ENCODE data around the gene ZNF576.

ZNF576 gene

GRCh38 chr19:43618921-43619261 is 22.5 kb downstream of the ZNF576 start:
- Mint-ChIP-seq H3K36me3 (ENCODE audit: insufficient read depth) (peaks cover 1% of the 10 kb centered on the region), H3K4me1 (ENCODE audit: low read depth in 2 of 2) (peaks cover 28 to 30% of the 10 kb centered on the region in 2 donors), H3K27me3 (no peaks in the 10 kb centered on the region), H3K9me3 (no peaks in the 10 kb centered on the region), H3K27ac (peak overlapping the region; percentile 94 to 95), H3K4me3 (peak overlapping the region; percentile 98)
- DNase-seq (peak in 1 of 3 experiments; percentile 14), ATAC-seq (replicated peaks) (peak; percentile 21)

- ATAC-seq (replicated peaks) (peak; percentile 86), DNase-seq (peak; percentile 75 to 84 (median 79))
- H3K27ac Mint-ChIP-seq: peak within 1 kb of the TSS; percentile 94 to 95
- H3K4me1 Mint-ChIP-seq (ENCODE audit: low read depth in 2 of 2): peaks cover 23 to 26% of the 10 kb centered on the region in 2 donors
- no peaks in the 10 kb centered on the region for H3K9me3 Mint-ChIP-seq
- peaks cover 4% of the 10 kb centered on the region for H3K36me3 Mint-ChIP-seq (ENCODE audit: insufficient read depth)
- no peaks in the 10 kb centered on the region for H3K27me3 Mint-ChIP-seq
- H3K4me3 Mint-ChIP-seq: peak within 1 kb of the TSS; percentile 98
Observed at GRCh38 chr19:43619262-43620060, 23.1 kb downstream of the ZNF576 start, which contains the start of gene ZNF428. Gene ZNF428, minus strand, starts transcription at chr19:43619629. Its CDS starts 5,325 bp downstream, at chr19:43614304.

- Mint-ChIP-seq H3K4me3 (peak overlapping the region; percentile 98), H3K36me3 (ENCODE audit: insufficient read depth) (peaks cover 4% of the 10 kb centered on the region), H3K27me3 (no peaks in the 10 kb centered on the region), H3K9me3 (no peaks in the 10 kb centered on the region), H3K4me1 (ENCODE audit: low read depth in 2 of 2) (peaks cover 20 to 26% of the 10 kb centered on the region in 2 donors), H3K27ac (peak overlapping the region; percentile 94 to 95)
- ATAC-seq (replicated peaks) (no peak), DNase-seq (peak in 2 of 3 experiments; percentile 73)
Observed at GRCh38 chr19:43620061-43621001, 23.9 kb downstream of the ZNF576 start.

GRCh38 chr19:43622070-43622469 is 25.7 kb downstream of the ZNF576 start:
- ATAC-seq (replicated peaks): no peak

GRCh38 chr19:43622956-43623355 is 26.6 kb downstream of the ZNF576 start:
- no peak for ATAC-seq (replicated peaks)
- Mint-ChIP-seq H3K27me3 (peaks cover 9 to 18% of the 10 kb centered on the region in 2 donors), H3K4me1 (ENCODE audit: low read depth in 2 of 2) (peaks cover 20 to 22% of the 10 kb centered on the region in 2 donors), H3K9me3 (no peaks in the 10 kb centered on the region), H3K27ac (no peak overlapping the region), H3K36me3 (ENCODE audit: insufficient read depth) (peaks cover 4% of the 10 kb centered on the region), H3K4me3 (no peak overlapping the region)
- no peak for DNase-seq

More at GRCh38 chr19:43622070-43622469, 25.7 kb downstream of the ZNF576 start:
- Mint-ChIP-seq H3K27ac (no peak overlapping the region), H3K36me3 (ENCODE audit: insufficient read depth) (peaks cover 4% of the 10 kb centered on the region), H3K27me3 (peaks cover 9 to 10% of the 10 kb centered on the region in 2 donors), H3K4me1 (ENCODE audit: low read depth in 2 of 2) (peaks cover 20 to 22% of the 10 kb centered on the region in 2 donors), H3K9me3 (no peaks in the 10 kb centered on the region), H3K4me3 (no peak overlapping the region)
- DNase-seq: no peak

- no peak for DNase-seq
- Mint-ChIP-seq H3K27ac (no peak overlapping the region), H3K36me3 (ENCODE audit: insufficient read depth) (peaks cover 4% of the 10 kb centered on the region), H3K4me3 (no peak overlapping the region), H3K9me3 (no peaks in the 10 kb centered on the region), H3K4me1 (ENCODE audit: low read depth in 2 of 2) (peaks cover 16 to 18% of the 10 kb centered on the region in 2 donors), H3K27me3 (peaks cover 9 to 18% of the 10 kb centered on the region in 2 donors)
- ATAC-seq (replicated peaks): no peak
Observed at GRCh38 chr19:43623889-43624670, 27.7 kb downstream of the ZNF576 start.

- peak overlapping the region; percentile 20 to 40 for H3K4me3 Mint-ChIP-seq
- H3K9me3 Mint-ChIP-seq: no peaks in the 10 kb centered on the region
- H3K36me3 Mint-ChIP-seq (ENCODE audit: insufficient read depth): peaks cover 4% of the 10 kb centered on the region
- no peak overlapping the region for H3K27ac Mint-ChIP-seq
- ATAC-seq (replicated peaks) (peak; percentile 91), DNase-seq (peak; percentile 81 to 85 (median 81))
- peaks cover 9 to 18% of the 10 kb centered on the region in 2 donors for H3K27me3 Mint-ChIP-seq
- peaks cover 10 to 13% of the 10 kb centered on the region in 2 donors for H3K4me1 Mint-ChIP-seq (ENCODE audit: low read depth in 2 of 2)
Observed at GRCh38 chr19:43624933-43625332, 28.5 kb downstream of the ZNF576 start.

GRCh38 chr19:43625918-43626579 is 29.7 kb downstream of the ZNF576 start:
- Mint-ChIP-seq H3K4me3 (no peak overlapping the region), H3K4me1 (ENCODE audit: low read depth in 2 of 2) (peaks cover 0 to 5% of the 10 kb centered on the region in 2 donors), H3K27me3 (peaks cover 9 to 18% of the 10 kb centered on the region in 2 donors), H3K27ac (peak overlapping the region in 1 of 2 donors; percentile 23), H3K9me3 (no peaks in the 10 kb centered on the region), H3K36me3 (ENCODE audit: insufficient read depth) (peaks cover 4% of the 10 kb centered on the region)
- DNase-seq (no peak), ATAC-seq (replicated peaks) (no peak)

GRCh38 chr19:43626838-43627237 is 30.4 kb downstream of the ZNF576 start:
- Mint-ChIP-seq H3K27me3 (peaks cover 9 to 24% of the 10 kb centered on the region in 2 donors), H3K36me3 (ENCODE audit: insufficient read depth) (peaks cover 4% of the 10 kb centered on the region), H3K4me3 (no peak overlapping the region), H3K4me1 (ENCODE audit: low read depth in 2 of 2) (peaks cover 0 to 5% of the 10 kb centered on the region in 2 donors), H3K27ac (peak overlapping the region in 1 of 2 donors; percentile 58), H3K9me3 (no peaks in the 10 kb centered on the region)
- ATAC-seq (replicated peaks) (no peak), DNase-seq (no peak)

- H3K9me3 Mint-ChIP-seq: no peaks in the 10 kb centered on the region
- H3K4me3 Mint-ChIP-seq: no peak overlapping the region
- peaks cover 4% of the 10 kb centered on the region for H3K36me3 Mint-ChIP-seq (ENCODE audit: insufficient read depth)
- H3K4me1 Mint-ChIP-seq (ENCODE audit: low read depth in 2 of 2): peaks cover 0 to 5% of the 10 kb centered on the region in 2 donors
- no peak for DNase-seq
- H3K27me3 Mint-ChIP-seq: peaks cover 14 to 43% of the 10 kb centered on the region in 2 donors
- no peak for ATAC-seq (replicated peaks)
- no peak overlapping the region for H3K27ac Mint-ChIP-seq
Observed at GRCh38 chr19:43628646-43629326, 32.4 kb downstream of the ZNF576 start.

GRCh38 chr19:43631491-43631890 is 35.1 kb downstream of the ZNF576 start:
- ATAC-seq (replicated peaks) (no peak), DNase-seq (no peak)
- peaks cover 17 to 60% of the 10 kb centered on the region in 2 donors for H3K27me3 Mint-ChIP-seq
- H3K4me3 Mint-ChIP-seq: no peak overlapping the region
- H3K9me3 Mint-ChIP-seq: no peaks in the 10 kb centered on the region
- no peak overlapping the region for H3K27ac Mint-ChIP-seq
- H3K36me3 Mint-ChIP-seq (ENCODE audit: insufficient read depth): no peaks in the 10 kb centered on the region
- H3K4me1 Mint-ChIP-seq (ENCODE audit: low read depth in 2 of 2): peaks cover 0 to 9% of the 10 kb centered on the region in 2 donors

- Mint-ChIP-seq H3K4me3 (no peak overlapping the region), H3K9me3 (no peaks in the 10 kb centered on the region), H3K4me1 (ENCODE audit: low read depth in 2 of 2) (peaks cover 0 to 5% of the 10 kb centered on the region in 2 donors), H3K27ac (no peak overlapping the region), H3K27me3 (peaks cover 28 to 67% of the 10 kb centered on the region in 2 donors), H3K36me3 (ENCODE audit: insufficient read depth) (no peaks in the 10 kb centered on the region)
- no peak for DNase-seq
- ATAC-seq (replicated peaks): no peak
Observed at GRCh38 chr19:43633520-43633919, 37.1 kb downstream of the ZNF576 start.
